ENCODE measurements around the gene TATDN2. TPM values are rescaled to one million over a fixed set of nuclear protein-coding genes. Genes with fewer than 3 reads are reported as not detected.

TATDN2 gene
- total RNA-seq, 1 experiment from 2014 or later: 30.4 TPM

- Histone ChIP-seq H3K9me3 (ENCODE audit: control insufficient read depth, insufficient read depth, low read depth, low read length) (no peaks in the 10 kb centered on the region), H3K27ac (ENCODE audit: low read length) (no peak overlapping the region), H3K36me3 (ENCODE audit: control insufficient read depth, insufficient read depth, low read length) (no peaks in the 10 kb centered on the region), H3K27me3 (ENCODE audit: control insufficient read depth, insufficient read depth, low read length) (no peaks in the 10 kb centered on the region), H3K4me3 (ENCODE audit: low read depth in 2 of 2, low read length in 2 of 2) (no peak overlapping the region), H3K4me1 (ENCODE audit: control insufficient read depth, insufficient read depth, low read length) (no peaks in the 10 kb centered on the region)
- intact Hi-C loops (cut with micrococcal nuclease; ENCODE audit: unreplicated experiment) (no loop called here), in situ Hi-C loops (cut with HindIII; ENCODE audit: low pct_unique_long_range_greater_than_20kb, low sequenced_read_pairs) (no loop called here)
- CTCF ChIA-PET: no interaction called here
- TF ChIP-seq REST (IDR thresholded peaks at IDR 0.05; ENCODE audit: insufficient read depth in 1 of 2, low read depth in 2 of 2, low read length in 1 of 2): no peak
- POLR2A ChIA-PET: no interaction called here
- ATAC-seq: no peak
- BruUV-seq (replicated peaks): no TSS peak
- no peak for DNase-seq (ENCODE audit: low read depth, low spot score)
Measured at GRCh38 chr3:10213156-10213792, 35.0 kb upstream of the TATDN2 start.

GRCh38 chr3:10215578-10216368 lies 32.5 kb upstream of the TATDN2 start:
- POLR2A ChIA-PET: no interaction called here
- intact Hi-C loops (cut with micrococcal nuclease; ENCODE audit: unreplicated experiment): no loop called here

More at GRCh38 chr3:10215578-10216368, 32.5 kb upstream of the TATDN2 start:
- TF ChIP-seq POLR2AphosphoS5 (IDR thresholded peaks at IDR 0.05; ENCODE audit: low read depth, low read length) (no peak), CTCF (IDR thresholded peaks at IDR 0.05) (no peak), REST (IDR thresholded peaks at IDR 0.05; ENCODE audit: insufficient read depth in 1 of 2, low read depth in 2 of 2, low read length in 1 of 2) (no peak), SIN3A (IDR thresholded peaks at IDR 0.05; ENCODE audit: borderline replicate concordance, insufficient read depth, low read depth, low read length) (no peak), TCF7L2 (IDR thresholded peaks at IDR 0.05; ENCODE audit: low read depth, low read length) (no peak)
- H3K9me3 ChIP-seq (ENCODE audit: control insufficient read depth, insufficient read depth, low read depth, low read length): no peaks in the 10 kb centered on the region
- no peaks in the 10 kb centered on the region for H3K4me1 ChIP-seq (ENCODE audit: control insufficient read depth, insufficient read depth, low read length)
- no peaks in the 10 kb centered on the region for H3K36me3 ChIP-seq (ENCODE audit: control insufficient read depth, insufficient read depth, low read length)
- H3K27ac ChIP-seq (ENCODE audit: low read length): no peak overlapping the region
- DNase-seq (ENCODE audit: low read depth, low spot score): no peak
- no TSS peak for BruUV-seq (replicated peaks)
- CTCF ChIA-PET: no interaction called here
- in situ Hi-C loops (cut with HindIII; ENCODE audit: low pct_unique_long_range_greater_than_20kb, low sequenced_read_pairs): no loop called here
- ATAC-seq: no peak
- H3K4me3 ChIP-seq (ENCODE audit: low read depth in 2 of 2, low read length in 2 of 2): no peak overlapping the region
- H3K27me3 ChIP-seq (ENCODE audit: control insufficient read depth, insufficient read depth, low read length): no peaks in the 10 kb centered on the region
